Measurements from ENCODE around the gene UPK1A. TPM values are rescaled to one million over a fixed set of nuclear protein-coding genes. Genes with fewer than 3 reads are reported as not detected.
A peak's percentile ranks its signal among the peaks of the same experiment; 100 is the strongest.

The UPK1A gene
- total and polyA plus RNA-seq, 5 donors from 2014 or later = not detected

- Histone ChIP-seq H3K27ac (ENCODE audit: insufficient read depth, low read length, poor library complexity, severe bottlenecking) (no peak overlapping the region), H3K27me3 (ENCODE audit: control insufficient read depth, insufficient read depth, low read length) (no peaks in the 10 kb centered on the region), H3K36me3 (ENCODE audit: control insufficient read depth, insufficient read depth, low read length) (peaks cover 54% of the 10 kb centered on the region), H3K4me3 (ENCODE audit: low read depth, low read length) (no peak overlapping the region), H3K9me3 (ENCODE audit: control insufficient read depth in 2 of 2, low read length in 2 of 2) (no peaks in the 10 kb centered on the region), H3K4me1 (ENCODE audit: control insufficient read depth, insufficient read depth, low read length, poor library complexity, severe bottlenecking) (peaks cover 3% of the 10 kb centered on the region)
- Mint-ChIP-seq H3K4me1 (peaks cover 0 to 19% (median 11%) of the 10 kb centered on the region in 4 donors), H3K27me3 (no peaks in the 10 kb centered on the region), H3K27ac (peak overlapping the region in 1 of 3 donors; percentile 51), H3K9me3 (peaks cover 0 to 2% (median 0%) of the 10 kb centered on the region in 7 donors), H3K4me3 (no peak overlapping the region), H3K36me3 (peaks cover 30% of the 10 kb centered on the region)
- DNase-seq (no peak), ATAC-seq (ENCODE audit: low read depth in 2 of 2) (no peak)
Measured at GRCh38 chr19:35657904-35658700, 8.2 kb upstream of the UPK1A start.

- H3K9me3 ChIP-seq (ENCODE audit: control insufficient read depth in 2 of 2, low read length in 2 of 2) = no peaks in the 10 kb centered on the region
- peaks cover 0 to 3% (median under 1%) of the 10 kb centered on the region in 4 donors for H3K4me1 Mint-ChIP-seq
- peaks cover 14% of the 10 kb centered on the region for H3K36me3 Mint-ChIP-seq
- H3K27ac Mint-ChIP-seq = no peak overlapping the region
- ATAC-seq (ENCODE audit: low read depth in 2 of 2) (no peak), DNase-seq (no peak)
- no peak overlapping the region for H3K4me3 ChIP-seq (ENCODE audit: low read depth, low read length)
- H3K27me3 ChIP-seq (ENCODE audit: control insufficient read depth, insufficient read depth, low read length) = no peaks in the 10 kb centered on the region
- peaks cover 0 to 2% (median 0%) of the 10 kb centered on the region in 7 donors for H3K9me3 Mint-ChIP-seq
- H3K36me3 ChIP-seq (ENCODE audit: control insufficient read depth, insufficient read depth, low read length) = peaks cover 21% of the 10 kb centered on the region
- H3K4me3 Mint-ChIP-seq = no peak overlapping the region
- H3K27me3 Mint-ChIP-seq = no peaks in the 10 kb centered on the region
- no peak overlapping the region for H3K27ac ChIP-seq (ENCODE audit: insufficient read depth, low read length, poor library complexity, severe bottlenecking)
- H3K4me1 ChIP-seq (ENCODE audit: control insufficient read depth, insufficient read depth, low read length, poor library complexity, severe bottlenecking) = peaks cover 3% of the 10 kb centered on the region
Measured at GRCh38 chr19:35661995-35662340, 4.3 kb upstream of the UPK1A start.

GRCh38 chr19:35663981-35664380, 2.3 kb upstream of the UPK1A start:
- H3K9me3 Mint-ChIP-seq = peaks cover 0 to 2% (median 0%) of the 10 kb centered on the region in 7 donors
- no peaks in the 10 kb centered on the region for H3K27me3 ChIP-seq (ENCODE audit: control insufficient read depth, insufficient read depth, low read length)
- H3K36me3 Mint-ChIP-seq = peaks cover 3% of the 10 kb centered on the region
- no peak overlapping the region for H3K4me3 Mint-ChIP-seq
- ATAC-seq (ENCODE audit: low read depth in 2 of 2) = no peak
- no peak overlapping the region for H3K4me3 ChIP-seq (ENCODE audit: low read depth, low read length)
- peaks cover 0 to 2% (median 0%) of the 10 kb centered on the region in 4 donors for H3K4me1 Mint-ChIP-seq
- H3K27me3 Mint-ChIP-seq = peaks cover under 1% of the 10 kb centered on the region
- no peaks in the 10 kb centered on the region for H3K9me3 ChIP-seq (ENCODE audit: control insufficient read depth in 2 of 2, low read length in 2 of 2)
- DNase-seq = no peak
- no peaks in the 10 kb centered on the region for H3K4me1 ChIP-seq (ENCODE audit: control insufficient read depth, insufficient read depth, low read length, poor library complexity, severe bottlenecking)
- H3K27ac ChIP-seq (ENCODE audit: insufficient read depth, low read length, poor library complexity, severe bottlenecking) = no peak overlapping the region
- H3K36me3 ChIP-seq (ENCODE audit: control insufficient read depth, insufficient read depth, low read length) = peaks cover 5% of the 10 kb centered on the region
- no peak overlapping the region for H3K27ac Mint-ChIP-seq

- no peak overlapping the region for H3K4me3 Mint-ChIP-seq
- H3K4me1 Mint-ChIP-seq = peaks cover 0 to 2% (median 0%) of the 10 kb centered on the region in 4 donors
- H3K27me3 ChIP-seq (ENCODE audit: control insufficient read depth, insufficient read depth, low read length) = no peaks in the 10 kb centered on the region
- H3K27ac Mint-ChIP-seq = no peak overlapping the region
- ATAC-seq (ENCODE audit: low read depth in 2 of 2) (no peak), DNase-seq (no peak)
- no peaks in the 10 kb centered on the region for H3K36me3 Mint-ChIP-seq
- H3K27me3 Mint-ChIP-seq = peaks cover 11% of the 10 kb centered on the region
- no peaks in the 10 kb centered on the region for H3K4me1 ChIP-seq (ENCODE audit: control insufficient read depth, insufficient read depth, low read length, poor library complexity, severe bottlenecking)
- no peaks in the 10 kb centered on the region for H3K36me3 ChIP-seq (ENCODE audit: control insufficient read depth, insufficient read depth, low read length)
- no peak overlapping the region for H3K4me3 ChIP-seq (ENCODE audit: low read depth, low read length)
- H3K9me3 ChIP-seq (ENCODE audit: control insufficient read depth in 2 of 2, low read length in 2 of 2) = no peaks in the 10 kb centered on the region
- no peak overlapping the region for H3K27ac ChIP-seq (ENCODE audit: insufficient read depth, low read length, poor library complexity, severe bottlenecking)
- peaks cover 0 to 2% (median 0%) of the 10 kb centered on the region in 7 donors for H3K9me3 Mint-ChIP-seq
Measured at GRCh38 chr19:35665157-35665556, 1.2 kb upstream of the UPK1A start.

- no peak overlapping the region for H3K27ac Mint-ChIP-seq
Measured at GRCh38 chr19:35665604-35666003, 713 bp upstream of the UPK1A start.

GRCh38 chr19:35669566-35669965, 3.2 kb downstream of the UPK1A start:
- H3K4me3 ChIP-seq (ENCODE audit: low read depth, low read length) = no peak overlapping the region
- no peak for ATAC-seq (ENCODE audit: low read depth in 2 of 2)
- Mint-ChIP-seq H3K36me3 (no peaks in the 10 kb centered on the region), H3K27ac (peak overlapping the region in 1 of 3 donors; percentile 17), H3K4me1 (peaks cover 0 to 13% (median 7%) of the 10 kb centered on the region in 4 donors), H3K4me3 (peak overlapping the region in 1 of 4 donors; percentile 71), H3K27me3 (peaks cover 42% of the 10 kb centered on the region), H3K9me3 (peaks cover 0 to 2% (median 0%) of the 10 kb centered on the region in 7 donors)
- peaks cover 9% of the 10 kb centered on the region for H3K4me1 ChIP-seq (ENCODE audit: control insufficient read depth, insufficient read depth, low read length, poor library complexity, severe bottlenecking)
- no peaks in the 10 kb centered on the region for H3K36me3 ChIP-seq (ENCODE audit: control insufficient read depth, insufficient read depth, low read length)
- no peak overlapping the region for H3K27ac ChIP-seq (ENCODE audit: insufficient read depth, low read length, poor library complexity, severe bottlenecking)
- no peak for DNase-seq
- no peaks in the 10 kb centered on the region for H3K9me3 ChIP-seq (ENCODE audit: control insufficient read depth in 2 of 2, low read length in 2 of 2)
- H3K27me3 ChIP-seq (ENCODE audit: control insufficient read depth, insufficient read depth, low read length) = no peaks in the 10 kb centered on the region

More at GRCh38 chr19:35665604-35666003, 713 bp upstream of the UPK1A start:
- ATAC-seq (ENCODE audit: low read depth in 2 of 2) = no peak
- no peaks in the 10 kb centered on the region for H3K4me1 ChIP-seq (ENCODE audit: control insufficient read depth, insufficient read depth, low read length, poor library complexity, severe bottlenecking)
- H3K27me3 ChIP-seq (ENCODE audit: control insufficient read depth, insufficient read depth, low read length) = no peaks in the 10 kb centered on the region
- H3K36me3 ChIP-seq (ENCODE audit: control insufficient read depth, insufficient read depth, low read length) = no peaks in the 10 kb centered on the region
- DNase-seq = no peak
- no peak overlapping the region for H3K4me3 Mint-ChIP-seq
- H3K27ac ChIP-seq (ENCODE audit: insufficient read depth, low read length, poor library complexity, severe bottlenecking) = no peak overlapping the region
- peaks cover 12% of the 10 kb centered on the region for H3K27me3 Mint-ChIP-seq
- H3K9me3 ChIP-seq (ENCODE audit: control insufficient read depth in 2 of 2, low read length in 2 of 2) = no peaks in the 10 kb centered on the region
- H3K4me1 Mint-ChIP-seq = peaks cover 0 to 2% (median 0%) of the 10 kb centered on the region in 4 donors
- no peaks in the 10 kb centered on the region for H3K36me3 Mint-ChIP-seq
- H3K4me3 ChIP-seq (ENCODE audit: low read depth, low read length) = no peak overlapping the region
- H3K9me3 Mint-ChIP-seq = no peaks in the 10 kb centered on the region

GRCh38 chr19:35669974-35670373, 3.7 kb downstream of the UPK1A start:
- no peaks in the 10 kb centered on the region for H3K36me3 ChIP-seq (ENCODE audit: control insufficient read depth, insufficient read depth, low read length)
- Mint-ChIP-seq H3K27me3 (peaks cover 45% of the 10 kb centered on the region), H3K36me3 (no peaks in the 10 kb centered on the region), H3K9me3 (peaks cover 0 to 2% (median 0%) of the 10 kb centered on the region in 7 donors), H3K4me1 (peaks cover 0 to 13% (median 7%) of the 10 kb centered on the region in 4 donors), H3K27ac (peak overlapping the region in 1 of 3 donors; percentile 17), H3K4me3 (peak overlapping the region in 1 of 4 donors; percentile 38)
- peaks cover 9% of the 10 kb centered on the region for H3K4me1 ChIP-seq (ENCODE audit: control insufficient read depth, insufficient read depth, low read length, poor library complexity, severe bottlenecking)
- H3K4me3 ChIP-seq (ENCODE audit: low read depth, low read length) = no peak overlapping the region
- H3K27ac ChIP-seq (ENCODE audit: insufficient read depth, low read length, poor library complexity, severe bottlenecking) = no peak overlapping the region
- no peaks in the 10 kb centered on the region for H3K27me3 ChIP-seq (ENCODE audit: control insufficient read depth, insufficient read depth, low read length)
- DNase-seq (no peak), ATAC-seq (ENCODE audit: low read depth in 2 of 2) (no peak)
- no peaks in the 10 kb centered on the region for H3K9me3 ChIP-seq (ENCODE audit: control insufficient read depth in 2 of 2, low read length in 2 of 2)

- H3K9me3 ChIP-seq (ENCODE audit: control insufficient read depth in 2 of 2, low read length in 2 of 2) = no peaks in the 10 kb centered on the region
- no peak for ATAC-seq (ENCODE audit: low read depth in 2 of 2)
- H3K4me3 Mint-ChIP-seq = no peak overlapping the region
- H3K36me3 ChIP-seq (ENCODE audit: control insufficient read depth, insufficient read depth, low read length) = no peaks in the 10 kb centered on the region
- no peaks in the 10 kb centered on the region for H3K27me3 ChIP-seq (ENCODE audit: control insufficient read depth, insufficient read depth, low read length)
- DNase-seq = no peak
- peaks cover 0 to 2% (median 0%) of the 10 kb centered on the region in 7 donors for H3K9me3 Mint-ChIP-seq
- H3K27ac ChIP-seq (ENCODE audit: insufficient read depth, low read length, poor library complexity, severe bottlenecking) = no peak overlapping the region
- peaks cover 9% of the 10 kb centered on the region for H3K4me1 ChIP-seq (ENCODE audit: control insufficient read depth, insufficient read depth, low read length, poor library complexity, severe bottlenecking)
- H3K4me1 Mint-ChIP-seq = peaks cover 0 to 13% (median 7%) of the 10 kb centered on the region in 4 donors
- H3K27ac Mint-ChIP-seq = no peak overlapping the region
- peaks cover 45% of the 10 kb centered on the region for H3K27me3 Mint-ChIP-seq
- H3K36me3 Mint-ChIP-seq = no peaks in the 10 kb centered on the region
- H3K4me3 ChIP-seq (ENCODE audit: low read depth, low read length) = no peak overlapping the region
Measured at GRCh38 chr19:35670686-35671085, 4.4 kb downstream of the UPK1A start.
